Right lung (tissue), 10 donors: ENCODE data around the gene HNMT. TPM values are rescaled to one million over a fixed set of nuclear protein-coding genes. Genes with fewer than 3 reads are reported as not detected.
"Not testable (repeated sequence)": the region's sequence is repeated elsewhere in the genome, so short reads cannot be mapped to it uniquely, and the experiment has no call there.

ENCODE experiments used
- DNase-seq, 2 donors: peaks; one replicate each; pipeline ENCODE4 v3.0.0-alpha.2; 2013
- long read RNA-seq, 8 donors: transcript quantifications; one replicate each; lab custom pipeline, GENCODE V29; 2026
- polyA plus RNA-seq, 5 donors: library from polyadenylated mRNA; unstranded; fragments of 120-200 nt; gene quantifications; one replicate each; pipeline versions ENCODE4 v1.2.1 to v1.2.3, GENCODE V29; 2013; ENCODE audit warnings: inconsistent platforms in 1 of 5, low replicate concordance in 1 of 5; ENCODE audit not compliant: insufficient read length in 5 of 5, insufficient read depth in 1 of 5

The HNMT gene
- polyA plus RNA-seq = 100 to 1,000 TPM in 1 of 5 donors, 10 to 100 TPM in 4; 58.8 to 114 (median 84.2) TPM
- long read RNA-seq, donor 1, transcript HNMT-201 (2 exons, 504 nt) = minor isoform, 13 of 35 reads
- long read RNA-seq, donor 1, transcript HNMT-202 (6 exons, 3,295 nt) = major isoform, 22 of 35 reads
- long read RNA-seq, donor 1, partial matches to known transcripts = 0 of 35 reads
- long read RNA-seq, donor 1, other reads (novel, unspliced or antisense) = 0 of 35 reads
- long read RNA-seq, donor 2, transcript HNMT-202 (6 exons, 3,295 nt) = major isoform, 14 of 21 reads
- long read RNA-seq, donor 2, transcript HNMT-201 (2 exons, 504 nt) = minor isoform, 7 of 21 reads
- long read RNA-seq, donor 2, partial matches to known transcripts = 0 of 21 reads
- long read RNA-seq, donor 2, other reads (novel, unspliced or antisense) = 0 of 21 reads
- long read RNA-seq, donor 3, transcript HNMT-202 (6 exons, 3,295 nt) = major isoform, 16 of 21 reads
- long read RNA-seq, donor 3, partial matches to known transcripts = 0 of 21 reads
- long read RNA-seq, donor 3, other reads (novel, unspliced or antisense) = 0 of 21 reads
- long read RNA-seq, donor 4, transcript HNMT-201 (2 exons, 504 nt) = minor isoform, 6 of 19 reads
- long read RNA-seq, donor 4, transcript HNMT-202 (6 exons, 3,295 nt) = major isoform, 12 of 19 reads
- long read RNA-seq, donor 4, partial matches to known transcripts = 0 of 19 reads
- long read RNA-seq, donor 4, other reads (novel, unspliced or antisense) = 0 of 19 reads
- long read RNA-seq, donor 5, transcript HNMT-202 (6 exons, 3,295 nt) = major isoform, 34 of 43 reads
- long read RNA-seq, donor 5, partial matches to known transcripts = 5 of 43 reads
- long read RNA-seq, donor 5, other reads (novel, unspliced or antisense) = 0 of 43 reads
- long read RNA-seq, donor 6, transcript HNMT-201 (2 exons, 504 nt) = minor isoform, 6 of 34 reads
- long read RNA-seq, donor 6, transcript HNMT-202 (6 exons, 3,295 nt) = major isoform, 27 of 34 reads
- long read RNA-seq, donor 6, partial matches to known transcripts = 0 of 34 reads
- long read RNA-seq, donor 6, other reads (novel, unspliced or antisense) = 0 of 34 reads
- long read RNA-seq, donor 7, transcript HNMT-202 (6 exons, 3,295 nt) = major isoform, 25 of 30 reads
- long read RNA-seq, donor 7, partial matches to known transcripts = 0 of 30 reads
- long read RNA-seq, donor 7, other reads (novel, unspliced or antisense) = 0 of 30 reads
- long read RNA-seq, donor 8, transcript HNMT-202 (6 exons, 3,295 nt) = major isoform, 8 of 9 reads
- long read RNA-seq, donor 8, partial matches to known transcripts = 0 of 9 reads
- long read RNA-seq, donor 8, other reads (novel, unspliced or antisense) = 0 of 9 reads

DNA sequence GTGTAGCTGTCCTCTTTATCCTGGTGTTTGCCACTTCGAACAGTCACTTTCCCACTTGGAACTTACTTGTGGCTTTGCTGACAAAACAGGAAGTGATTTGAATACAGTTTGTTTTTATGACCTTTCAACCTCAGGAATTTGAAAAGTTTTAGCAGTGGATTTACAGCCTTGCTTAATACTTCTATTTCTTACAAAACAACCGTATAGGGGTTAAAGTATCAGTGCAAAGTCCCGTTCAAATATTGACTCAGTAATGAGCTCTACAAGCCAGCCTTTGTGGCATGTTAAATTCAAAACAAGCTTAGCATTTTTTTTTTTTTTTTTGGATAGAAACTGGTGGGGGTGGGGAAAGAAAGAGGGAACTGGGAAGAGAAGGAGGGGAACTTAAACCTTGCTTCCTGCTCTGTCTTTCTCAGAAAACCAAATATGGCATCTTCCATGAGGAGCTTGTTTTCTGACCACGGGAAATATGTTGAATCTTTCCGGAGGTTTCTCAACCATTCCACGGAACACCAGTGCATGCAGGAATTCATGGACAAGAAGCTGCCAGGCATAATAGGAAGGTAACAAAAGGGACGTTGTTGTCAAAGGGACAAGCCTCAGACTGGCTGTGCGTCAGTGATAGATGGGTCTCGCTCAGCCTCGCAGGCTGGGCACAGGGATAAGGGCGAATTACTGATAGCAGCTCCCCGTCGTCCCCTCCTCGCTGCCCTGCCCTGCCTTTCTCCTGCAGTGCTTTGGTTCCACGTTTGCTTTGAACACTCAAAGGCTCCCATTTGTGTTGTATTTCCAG, at the start of gene HNMT:
HNMT (plus strand) TSS at position 408 of the 793 bp plus-strand sequence; CDS start at position 427, 19 bp downstream.
- DNase-seq = peak; percentile 64 to 75

DNA sequence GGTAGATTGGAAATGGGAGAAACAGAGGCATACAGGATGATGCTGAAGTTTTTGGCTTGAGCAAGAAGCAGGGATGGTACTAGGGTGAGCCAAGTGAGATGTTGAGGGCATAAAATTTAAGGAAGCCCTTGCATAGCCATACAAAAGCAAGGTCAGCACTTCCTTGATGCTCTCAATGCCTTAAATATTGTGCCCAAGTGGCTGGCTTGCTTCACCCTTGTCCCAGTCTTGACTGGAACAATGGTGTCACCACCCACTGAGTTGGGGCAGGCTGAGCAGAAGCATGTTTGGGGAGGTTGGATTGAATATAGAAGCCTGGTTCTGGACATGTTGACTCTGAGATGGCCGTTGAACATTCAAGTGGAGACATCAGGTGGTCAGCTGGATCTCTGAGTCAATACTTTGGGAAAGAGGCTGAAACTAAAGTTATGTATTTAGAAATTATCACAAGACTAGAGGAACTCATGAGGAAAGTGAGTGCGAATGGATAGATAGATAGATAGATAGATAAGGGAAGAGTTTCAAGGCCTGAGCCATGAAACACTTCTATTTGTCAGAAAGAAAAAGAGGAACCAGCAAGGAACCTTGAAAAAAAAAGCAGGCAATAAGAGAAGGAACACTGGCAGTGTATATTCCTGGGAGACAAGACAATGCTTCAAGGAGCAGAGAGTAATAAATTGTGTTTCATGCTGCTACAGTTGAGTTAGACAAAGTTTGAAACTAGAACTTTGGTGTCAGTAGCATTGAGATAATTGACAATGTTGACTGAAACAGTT, 43.0 kb upstream of the HNMT start:
- DNase-seq = no peak

DNA sequence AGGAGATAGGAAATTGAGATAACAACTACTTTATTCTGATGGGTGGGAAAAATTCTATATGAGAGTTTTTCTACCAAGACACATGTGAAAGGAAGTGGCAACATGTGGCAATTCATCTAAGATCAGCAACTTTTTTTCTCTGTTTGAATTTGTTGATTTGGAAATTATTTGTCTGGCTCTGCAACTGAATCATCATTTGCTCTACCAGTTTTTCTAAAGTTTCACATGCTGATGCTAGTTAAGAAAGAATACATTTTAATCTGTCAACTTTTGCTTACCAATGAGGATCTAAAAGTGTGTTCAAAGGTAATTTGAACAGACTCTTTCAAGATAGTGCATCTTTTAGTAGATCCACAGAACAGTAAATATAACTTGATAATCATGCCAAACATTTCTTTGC, 42.1 kb upstream of the HNMT start:
- not testable (repeated sequence) for DNase-seq

DNA sequence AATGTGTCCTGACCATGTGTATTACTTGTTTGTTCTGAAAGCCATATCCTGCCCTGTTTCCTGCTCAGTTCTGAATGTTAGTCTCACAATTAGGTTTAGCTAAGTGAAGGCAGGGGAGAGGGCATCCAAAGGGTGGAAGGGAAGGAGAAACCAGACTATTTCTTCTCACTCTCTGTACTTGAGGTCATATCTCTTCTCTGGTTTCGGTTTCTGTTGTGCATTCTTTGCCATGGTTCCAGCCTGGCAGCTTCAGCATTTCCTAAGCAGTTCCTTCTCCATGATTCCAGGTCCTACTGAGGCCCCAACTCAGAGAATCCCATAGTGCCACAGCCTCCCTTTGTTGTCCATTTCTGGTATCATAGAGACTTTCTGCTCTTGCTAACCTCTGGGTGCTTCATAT, 40.3 kb upstream of the HNMT start:
- DNase-seq = no peak

DNA sequence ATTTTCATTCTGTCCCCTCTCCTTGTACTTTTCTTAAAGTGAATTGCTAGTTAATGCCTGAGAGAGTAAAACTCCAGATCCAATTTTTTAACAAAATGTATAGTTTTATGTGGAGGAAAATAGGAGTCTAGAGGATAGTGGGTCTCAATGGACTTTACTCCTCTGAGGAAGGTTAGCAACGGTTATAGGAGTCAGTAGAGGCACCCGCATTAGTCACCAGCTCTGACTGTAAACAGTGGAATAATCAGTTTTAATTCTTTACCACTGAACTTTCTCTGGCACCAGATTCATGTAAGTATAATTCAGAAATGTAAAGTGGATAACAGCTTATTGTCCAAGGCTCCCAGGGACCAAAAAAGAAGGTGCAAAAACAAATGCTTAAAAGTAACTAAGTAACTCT, 38.7 kb upstream of the HNMT start:
- no peak for DNase-seq

GRCh38 chr2:137927846-137928245, 36.4 kb upstream of the HNMT start:
- no peak for DNase-seq

GRCh38 chr2:137928547-137929518, 35.4 kb upstream of the HNMT start:
- no peak for DNase-seq

DNA sequence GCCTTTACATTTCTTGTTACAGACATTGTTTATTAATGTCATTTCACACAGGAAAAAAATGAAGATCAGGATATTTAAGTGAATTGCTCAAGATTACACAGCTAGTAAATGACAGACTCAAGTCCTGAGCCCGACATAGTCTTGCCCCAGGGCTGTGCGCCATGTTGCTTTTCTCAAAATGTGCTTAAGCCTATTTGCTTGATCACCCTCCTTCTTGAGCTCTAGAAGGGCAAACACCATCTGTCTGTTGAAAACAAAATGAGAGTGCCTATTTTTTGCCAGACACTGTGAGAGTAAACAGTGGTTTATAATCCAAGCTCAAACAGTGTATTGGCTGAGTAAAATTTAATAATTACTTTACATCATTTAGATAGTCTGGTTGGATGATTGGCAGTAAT, 34.8 kb upstream of the HNMT start:
- DNase-seq = no peak

GRCh38 chr2:137930146-137930545, 34.1 kb upstream of the HNMT start:
- DNase-seq = no peak

DNA sequence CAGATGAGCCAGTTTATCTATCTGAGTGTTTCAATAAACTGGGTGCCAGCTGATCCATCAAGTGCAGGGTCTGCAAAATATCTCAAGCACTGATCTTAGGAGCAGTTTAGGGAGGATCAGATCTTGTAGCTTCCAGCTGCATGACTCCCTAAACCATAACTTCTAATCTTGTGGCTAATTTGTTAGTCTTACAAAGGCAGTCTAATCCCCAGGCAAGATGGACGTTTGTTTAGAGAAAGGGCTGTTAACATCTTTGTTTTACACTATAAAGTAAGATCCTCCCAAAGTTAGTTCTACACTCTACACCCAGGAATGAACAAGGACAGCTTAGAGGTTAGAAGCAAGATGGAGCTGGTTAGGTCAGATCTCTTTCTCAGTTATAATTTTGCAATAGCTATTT, 28.7 kb upstream of the HNMT start:
- DNase-seq = no peak

DNA sequence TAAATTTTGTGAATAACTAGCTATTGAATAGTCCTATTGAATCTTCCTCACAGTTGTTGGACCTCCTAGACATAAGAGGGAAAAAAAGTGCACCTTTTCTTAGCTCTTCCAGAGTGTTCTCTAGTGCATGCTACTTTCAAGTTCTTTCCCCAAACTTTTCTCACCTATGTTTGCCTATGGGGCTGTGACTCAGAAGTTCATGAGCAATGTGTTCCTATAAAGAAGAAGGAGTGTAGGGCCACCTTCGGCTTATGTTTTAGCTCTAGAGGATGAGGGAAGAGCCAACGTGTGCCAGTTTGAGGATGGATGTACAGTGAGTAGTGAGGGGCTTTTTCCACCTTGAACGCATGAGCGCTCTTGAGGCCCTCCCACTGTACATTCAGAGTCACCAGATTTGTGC, 27.0 kb upstream of the HNMT start:
- no peak for DNase-seq

DNA sequence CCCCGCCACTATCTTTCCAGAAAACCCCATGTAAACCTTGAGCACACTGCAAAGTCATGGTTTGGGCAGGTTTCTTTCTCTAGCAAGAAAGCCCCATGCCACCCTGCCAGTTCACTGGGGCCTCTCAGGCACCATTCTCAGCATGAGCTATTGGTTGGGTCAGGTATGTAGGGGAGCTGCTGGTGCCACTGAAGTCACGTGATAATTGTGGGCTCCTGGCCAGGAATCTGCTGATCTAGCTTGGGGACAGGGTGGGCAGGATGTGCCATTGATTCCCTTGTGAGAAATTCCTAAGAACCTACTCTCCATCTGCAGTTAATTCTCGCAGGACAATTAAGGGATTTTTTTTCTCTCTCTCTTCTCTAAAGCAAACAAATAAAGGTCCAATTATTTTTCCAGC, 26.5 kb upstream of the HNMT start:
- DNase-seq = no peak

DNA sequence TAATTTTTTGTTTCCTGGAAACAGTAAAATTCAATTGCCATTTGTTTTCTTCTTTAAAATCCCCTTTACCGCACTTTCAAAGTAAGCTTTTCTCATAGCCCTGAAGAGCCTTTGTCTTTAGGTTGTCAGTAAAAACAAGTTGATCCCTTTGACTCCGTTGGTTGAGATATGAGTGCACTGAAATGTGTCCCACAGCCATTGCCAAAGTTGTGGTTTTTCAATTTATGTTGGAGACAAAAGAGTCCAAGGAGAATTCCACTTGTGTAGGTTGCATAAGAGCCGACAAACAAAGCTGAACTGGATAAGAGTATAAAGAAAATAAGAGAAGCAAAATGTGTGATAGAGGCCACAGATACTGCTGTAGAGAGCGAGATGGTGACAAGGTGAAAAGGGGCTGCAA, 26.1 kb upstream of the HNMT start:
- peak in 1 of 2 donors; percentile 21 for DNase-seq

DNA sequence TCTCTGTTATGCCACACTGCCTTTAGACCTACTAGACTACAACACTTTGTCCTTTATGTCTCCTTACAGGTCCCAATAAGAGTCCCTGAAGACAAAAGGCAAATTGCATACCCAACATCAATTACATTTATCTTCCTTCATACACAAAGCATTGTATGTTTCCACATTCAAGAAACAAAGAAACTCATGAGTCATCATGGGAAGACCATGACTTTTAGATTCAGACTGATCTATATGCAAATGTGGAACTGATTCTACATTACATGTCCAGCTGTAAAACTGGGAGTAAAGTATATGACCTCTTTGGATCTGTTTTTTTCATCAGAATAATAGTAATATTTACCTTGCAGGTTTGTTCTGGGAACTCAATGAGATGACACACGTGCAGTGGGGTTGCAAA, 25.2 kb upstream of the HNMT start:
- DNase-seq = no peak

- DNase-seq = peak; percentile 40 to 65
These were observed 24.1 kb upstream of the HNMT start for GRCh38 chr2:137940154-137940553.

DNA sequence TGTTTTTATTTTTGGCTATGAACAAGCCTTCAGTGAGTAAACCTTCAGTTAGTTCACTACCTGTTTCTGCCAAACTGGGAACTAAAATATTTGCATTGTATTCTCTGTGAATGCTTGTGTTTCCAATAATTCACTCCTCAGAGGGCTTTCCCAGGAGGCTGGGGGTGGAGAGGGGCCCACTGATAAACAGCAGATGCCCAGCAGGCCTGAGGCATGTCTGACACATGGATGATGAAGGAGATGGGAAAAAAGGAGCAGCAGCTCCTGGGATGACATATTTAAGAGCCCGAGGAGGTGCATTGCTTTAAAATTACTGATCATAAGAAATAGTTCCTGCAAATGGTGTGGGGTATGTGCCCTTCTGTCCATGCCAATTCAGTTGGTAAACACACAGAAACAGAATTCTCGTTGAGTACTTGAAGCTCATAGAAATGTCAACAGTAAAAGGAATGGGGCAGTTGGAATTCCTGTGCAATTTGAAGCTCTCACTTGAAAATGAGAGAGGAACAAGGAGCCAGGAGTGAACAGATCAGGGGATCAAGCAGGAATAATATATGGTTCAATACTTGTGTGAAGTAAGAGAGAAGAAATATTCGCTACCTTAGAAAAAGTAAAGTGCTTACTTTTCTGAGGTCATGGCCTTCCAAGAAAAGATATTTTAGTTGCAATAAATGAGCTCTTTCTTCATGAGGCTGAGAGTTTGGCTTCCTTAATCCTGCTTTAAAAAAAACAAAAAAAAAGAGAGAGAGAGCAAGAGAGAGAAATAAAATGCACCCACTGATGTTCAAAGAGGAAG, 22.0 kb upstream of the HNMT start:
- DNase-seq = no peak

- DNase-seq = no peak
These were observed 21.2 kb upstream of the HNMT start for GRCh38 chr2:137942833-137943677.
